HG03565 (cell line): ENCODE data around the gene EGFLAM.

Experiments used
- ATAC-seq: cut with Tn5 transposase; IDR thresholded peaks from one replicate; pipeline ENCODE4 v1.9.1; 2021; ENCODE audit warnings: mild to moderate bottlenecking, moderate library complexity; ENCODE audit not compliant: unreplicated experiment

The EGFLAM gene

GRCh38 chr5:38445374-38446028, 187.1 kb downstream of the EGFLAM start:
- ATAC-seq: no peak

- ATAC-seq: no peak
These were observed 187.7 kb downstream of the EGFLAM start for GRCh38 chr5:38446029-38446522.

GRCh38 chr5:38447056-38447455, 188.7 kb downstream of the EGFLAM start:
- ATAC-seq: no peak

GRCh38 chr5:38447786-38448185, 189.4 kb downstream of the EGFLAM start:
- ATAC-seq: no peak

GRCh38 chr5:38448568-38449350, 190.4 kb downstream of the EGFLAM start:
- ATAC-seq: no peak

- no peak for ATAC-seq
These were observed 192.3 kb downstream of the EGFLAM start for GRCh38 chr5:38450627-38451026.

GRCh38 chr5:38451074-38451725, 192.8 kb downstream of the EGFLAM start:
- ATAC-seq: no peak

GRCh38 chr5:38452201-38452600, 193.8 kb downstream of the EGFLAM start:
- no peak for ATAC-seq

- ATAC-seq: peak; percentile 99
These were observed 195.1 kb downstream of the EGFLAM start for GRCh38 chr5:38453506-38453905.

GRCh38 chr5:38453921-38454320, 195.6 kb downstream of the EGFLAM start:
- ATAC-seq: no peak

GRCh38 chr5:38455796-38456330, 197.5 kb downstream of the EGFLAM start:
- ATAC-seq: no peak

- ATAC-seq: no peak
These were observed 198.5 kb downstream of the EGFLAM start for GRCh38 chr5:38456657-38457399.

- no peak for ATAC-seq
These were observed 199.8 kb downstream of the EGFLAM start for GRCh38 chr5:38458174-38458573.

- no peak for ATAC-seq
These were observed 204.7 kb downstream of the EGFLAM start for GRCh38 chr5:38462976-38463633.

- no peak for ATAC-seq
These were observed 205.5 kb downstream of the EGFLAM start for GRCh38 chr5:38463634-38464521.

- ATAC-seq: no peak
These were observed 206.7 kb downstream of the EGFLAM start for GRCh38 chr5:38465061-38465460.

- ATAC-seq: no peak
These were observed 207.5 kb downstream of the EGFLAM start for GRCh38 chr5:38465702-38466423.

- ATAC-seq: no peak
These were observed 208.2 kb downstream of the EGFLAM start for GRCh38 chr5:38466424-38467189.
